ENCODE data around the gene SGSH.

DNA sequence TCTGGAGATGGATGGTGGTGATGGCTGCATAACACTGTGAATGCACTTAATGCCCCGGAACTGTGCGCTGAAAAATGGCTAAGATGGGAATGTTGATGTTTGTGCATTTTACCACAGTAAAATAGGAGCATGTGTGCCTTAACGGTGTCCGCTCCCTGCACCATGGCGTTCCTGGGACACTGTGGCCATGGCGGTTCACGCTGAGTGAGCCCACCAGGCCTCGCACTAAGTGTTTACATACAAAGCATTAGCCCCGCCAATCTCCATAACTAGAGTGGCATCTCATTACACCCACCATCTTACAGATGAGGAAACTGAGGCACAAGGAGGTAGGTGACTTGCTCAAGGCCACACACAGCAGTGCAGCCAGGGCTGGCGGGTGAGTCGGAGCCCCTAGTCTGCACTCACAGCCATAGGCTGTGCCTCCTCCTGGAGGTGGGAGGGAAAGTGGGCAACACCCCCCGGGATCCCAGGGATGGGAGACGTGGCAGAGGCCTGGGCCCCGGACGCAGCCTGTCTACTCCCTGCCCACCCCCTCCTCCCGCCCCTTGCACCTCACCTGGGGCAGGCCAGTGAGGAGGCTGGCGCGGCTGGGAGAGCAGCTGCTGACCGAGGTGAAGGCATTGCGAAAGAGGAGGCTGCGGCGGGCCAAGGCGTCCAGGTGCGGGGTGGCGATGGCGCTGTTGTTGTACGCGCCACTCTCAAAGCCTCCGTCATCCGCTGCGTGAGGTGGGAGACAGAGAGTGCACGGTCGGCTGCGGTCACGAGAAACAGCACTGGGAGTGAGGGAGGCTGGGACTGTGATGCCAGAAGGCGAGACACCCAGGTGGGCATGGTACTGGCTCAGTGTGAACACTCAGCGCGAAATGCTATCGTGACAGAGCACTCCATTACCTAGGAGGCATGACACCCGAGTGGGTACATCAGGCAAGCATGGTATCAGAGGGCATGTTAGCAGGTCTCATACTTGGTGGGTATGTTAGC lies 3.4 kb downstream of the SGSH start:
- TF ChIP-seq, protein P1, sequence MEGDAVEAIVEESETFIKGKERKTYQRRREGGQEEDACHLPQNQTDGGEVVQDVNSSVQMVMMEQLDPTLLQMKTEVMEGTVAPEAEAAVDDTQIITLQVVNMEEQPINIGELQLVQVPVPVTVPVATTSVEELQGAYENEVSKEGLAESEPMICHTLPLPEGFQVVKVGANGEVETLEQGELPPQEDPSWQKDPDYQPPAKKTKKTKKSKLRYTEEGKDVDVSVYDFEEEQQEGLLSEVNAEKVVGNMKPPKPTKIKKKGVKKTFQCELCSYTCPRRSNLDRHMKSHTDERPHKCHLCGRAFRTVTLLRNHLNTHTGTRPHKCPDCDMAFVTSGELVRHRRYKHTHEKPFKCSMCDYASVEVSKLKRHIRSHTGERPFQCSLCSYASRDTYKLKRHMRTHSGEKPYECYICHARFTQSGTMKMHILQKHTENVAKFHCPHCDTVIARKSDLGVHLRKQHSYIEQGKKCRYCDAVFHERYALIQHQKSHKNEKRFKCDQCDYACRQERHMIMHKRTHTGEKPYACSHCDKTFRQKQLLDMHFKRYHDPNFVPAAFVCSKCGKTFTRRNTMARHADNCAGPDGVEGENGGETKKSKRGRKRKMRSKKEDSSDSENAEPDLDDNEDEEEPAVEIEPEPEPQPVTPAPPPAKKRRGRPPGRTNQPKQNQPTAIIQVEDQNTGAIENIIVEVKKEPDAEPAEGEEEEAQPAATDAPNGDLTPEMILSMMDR (conservative IDR thresholded peaks at IDR 0.05 in 1 of 2, IDR thresholded peaks at IDR 0.05 in 1 of 2; ENCODE audit: extremely low read depth in 1 of 2, insufficient read depth in 1 of 2, low read depth in 1 of 2, low read length in 2 of 2): no peak
- TF ChIP-seq EZH2 (IDR thresholded peaks at IDR 0.05; ENCODE audit: borderline replicate concordance, low read length): no peak

Measured in mammary epithelial cell (primary cell).